Measurements from ENCODE around the gene ADGRV1.

GRCh38 chr5:90601468-90601867 is 42.9 kb downstream of the ADGRV1 start:
- TF ChIP-seq CTCF (IDR thresholded peaks at IDR 0.05) = no peak
- TF ChIP-seq POLR2A (IDR thresholded peaks at IDR 0.05) = no peak
- TF ChIP-seq POLR2AphosphoS5 (IDR thresholded peaks at IDR 0.05) = no peak
- TF ChIP-seq EP300 (IDR thresholded peaks at IDR 0.05; ENCODE audit: low read depth) = no peak
